Measurements from ENCODE around the gene CYP1B1. TPM values are rescaled to one million over a fixed set of nuclear protein-coding genes. Genes with fewer than 3 reads are reported as not detected.

Gene CYP1B1
- total and polyA plus RNA-seq, 2 experiments from 2014 or later: 56.0 to 116 TPM

GRCh38 chr2:38121481-38121880 is 45.5 kb upstream of the CYP1B1 start:
- peaks cover 12% of the 10 kb centered on the region for H3K4me1 ChIP-seq (ENCODE audit: insufficient read depth)
- no peak overlapping the region for H2AFZ ChIP-seq
- H3F3A ChIP-seq (ENCODE audit: insufficient read depth): no peaks in the 10 kb centered on the region
- no peak overlapping the region for H3K9ac ChIP-seq
- TF ChIP-seq EZH2phosphoT487 (IDR thresholded peaks at IDR 0.05; ENCODE audit: insufficient read depth, low read depth) (no peak), EZH2 (IDR thresholded peaks at IDR 0.05; ENCODE audit: insufficient read depth, poor library complexity, severe bottlenecking) (no peak)
- no peaks in the 10 kb centered on the region for H3K9me3 ChIP-seq (ENCODE audit: low read depth)
- no peak overlapping the region for H3K4me3 ChIP-seq
- no peak overlapping the region for H3K4me2 ChIP-seq (ENCODE audit: unreplicated experiment)
- no peak for DNase-seq
- WGBS, 2 experiments (ENCODE audit: low coverage in 1 of 2, low lambda C conversion rate in 2 of 2, missing lambda C conversion rate in 2 of 2): 93 to 94% methylated on average over 2 of the region's 2 CpGs
- in situ Hi-C loops (cut with MboI): no loop called here
- no peaks in the 10 kb centered on the region for H3K36me3 ChIP-seq (ENCODE audit: low read depth)
- H4K20me1 ChIP-seq (ENCODE audit: insufficient read depth): no peaks in the 10 kb centered on the region
- H3K9me2 ChIP-seq (ENCODE audit: insufficient read depth): no peaks in the 10 kb centered on the region
- no peak overlapping the region for H3K27ac ChIP-seq
- no peaks in the 10 kb centered on the region for H3K27me3 ChIP-seq (replicated peaks; ENCODE audit: insufficient read depth)
- no peaks in the 10 kb centered on the region for H3K79me2 ChIP-seq (ENCODE audit: insufficient read depth)

GRCh38 chr2:38120829-38121228 is 44.9 kb upstream of the CYP1B1 start:
- no peaks in the 10 kb centered on the region for H3F3A ChIP-seq (ENCODE audit: insufficient read depth)
- no peak for DNase-seq
- TF ChIP-seq EZH2 (IDR thresholded peaks at IDR 0.05; ENCODE audit: insufficient read depth, poor library complexity, severe bottlenecking) (no peak), EZH2phosphoT487 (IDR thresholded peaks at IDR 0.05; ENCODE audit: insufficient read depth, low read depth) (no peak)
- in situ Hi-C loops (cut with MboI): no loop called here
- no peak overlapping the region for H3K27ac ChIP-seq
- H3K4me1 ChIP-seq (ENCODE audit: insufficient read depth): peaks cover 16% of the 10 kb centered on the region
- H3K4me2 ChIP-seq (ENCODE audit: unreplicated experiment): no peak overlapping the region
- WGBS, 2 experiments (ENCODE audit: low coverage in 1 of 2, low lambda C conversion rate in 2 of 2, missing lambda C conversion rate in 2 of 2): 74 to 77% methylated on average over 5 of the region's 5 CpGs
- no peak overlapping the region for H3K4me3 ChIP-seq
- H3K27me3 ChIP-seq (replicated peaks; ENCODE audit: insufficient read depth): no peaks in the 10 kb centered on the region
- H2AFZ ChIP-seq: no peak overlapping the region
- no peaks in the 10 kb centered on the region for H3K79me2 ChIP-seq (ENCODE audit: insufficient read depth)
- no peaks in the 10 kb centered on the region for H3K9me2 ChIP-seq (ENCODE audit: insufficient read depth)
- no peaks in the 10 kb centered on the region for H4K20me1 ChIP-seq (ENCODE audit: insufficient read depth)
- H3K9ac ChIP-seq: no peak overlapping the region
- no peaks in the 10 kb centered on the region for H3K9me3 ChIP-seq (ENCODE audit: low read depth)
- H3K36me3 ChIP-seq (ENCODE audit: low read depth): no peaks in the 10 kb centered on the region

- Histone ChIP-seq H3K27ac (no peak overlapping the region), H3K4me2 (ENCODE audit: unreplicated experiment) (no peak overlapping the region), H3K79me2 (ENCODE audit: insufficient read depth) (no peaks in the 10 kb centered on the region), H3K36me3 (ENCODE audit: low read depth) (no peaks in the 10 kb centered on the region), H3K4me3 (no peak overlapping the region), H3K9ac (no peak overlapping the region), H3K4me1 (ENCODE audit: insufficient read depth) (peaks cover 22% of the 10 kb centered on the region), H3F3A (ENCODE audit: insufficient read depth) (no peaks in the 10 kb centered on the region), H2AFZ (no peak overlapping the region), H4K20me1 (ENCODE audit: insufficient read depth) (no peaks in the 10 kb centered on the region), H3K9me2 (ENCODE audit: insufficient read depth) (no peaks in the 10 kb centered on the region), H3K9me3 (ENCODE audit: low read depth) (no peaks in the 10 kb centered on the region), H3K27me3 (replicated peaks; ENCODE audit: insufficient read depth) (no peaks in the 10 kb centered on the region)
- WGBS, 2 experiments (ENCODE audit: low coverage in 1 of 2, low lambda C conversion rate in 2 of 2, missing lambda C conversion rate in 2 of 2): 96 to 98% methylated on average over 2 of the region's 2 CpGs
- no peak for DNase-seq
- in situ Hi-C loops (cut with MboI): no loop called here
- TF ChIP-seq EZH2phosphoT487 (IDR thresholded peaks at IDR 0.05; ENCODE audit: insufficient read depth, low read depth) (no peak), EZH2 (IDR thresholded peaks at IDR 0.05; ENCODE audit: insufficient read depth, poor library complexity, severe bottlenecking) (no peak)
These were observed 44.3 kb upstream of the CYP1B1 start for GRCh38 chr2:38120264-38120592.

- Histone ChIP-seq H2AFZ (no peak overlapping the region), H3K27ac (no peak overlapping the region), H3F3A (ENCODE audit: insufficient read depth) (no peaks in the 10 kb centered on the region), H4K20me1 (ENCODE audit: insufficient read depth) (no peaks in the 10 kb centered on the region), H3K27me3 (replicated peaks; ENCODE audit: insufficient read depth) (no peaks in the 10 kb centered on the region), H3K9ac (no peak overlapping the region), H3K9me2 (ENCODE audit: insufficient read depth) (no peaks in the 10 kb centered on the region), H3K36me3 (ENCODE audit: low read depth) (no peaks in the 10 kb centered on the region), H3K4me3 (no peak overlapping the region), H3K4me1 (ENCODE audit: insufficient read depth) (peaks cover 30% of the 10 kb centered on the region), H3K9me3 (ENCODE audit: low read depth) (no peaks in the 10 kb centered on the region), H3K79me2 (ENCODE audit: insufficient read depth) (no peaks in the 10 kb centered on the region), H3K4me2 (ENCODE audit: unreplicated experiment) (no peak overlapping the region)
- in situ Hi-C loops (cut with MboI): no loop called here
- WGBS, 2 experiments (ENCODE audit: low coverage in 1 of 2, low lambda C conversion rate in 2 of 2, missing lambda C conversion rate in 2 of 2): 27 to 42% methylated on average over 3 of the region's 3 CpGs
- TF ChIP-seq EZH2 (IDR thresholded peaks at IDR 0.05; ENCODE audit: insufficient read depth, poor library complexity, severe bottlenecking) (no peak), EZH2phosphoT487 (IDR thresholded peaks at IDR 0.05; ENCODE audit: insufficient read depth, low read depth) (no peak)
- peak; percentile 76 for DNase-seq
These were observed 40.8 kb upstream of the CYP1B1 start for GRCh38 chr2:38116762-38117161.
